ENCODE results near the gene NOX3.
"Not testable (repeated sequence)": the region's sequence is repeated elsewhere in the genome, so short reads cannot be mapped to it uniquely, and the experiment has no call there.

Gene NOX3

DNA sequence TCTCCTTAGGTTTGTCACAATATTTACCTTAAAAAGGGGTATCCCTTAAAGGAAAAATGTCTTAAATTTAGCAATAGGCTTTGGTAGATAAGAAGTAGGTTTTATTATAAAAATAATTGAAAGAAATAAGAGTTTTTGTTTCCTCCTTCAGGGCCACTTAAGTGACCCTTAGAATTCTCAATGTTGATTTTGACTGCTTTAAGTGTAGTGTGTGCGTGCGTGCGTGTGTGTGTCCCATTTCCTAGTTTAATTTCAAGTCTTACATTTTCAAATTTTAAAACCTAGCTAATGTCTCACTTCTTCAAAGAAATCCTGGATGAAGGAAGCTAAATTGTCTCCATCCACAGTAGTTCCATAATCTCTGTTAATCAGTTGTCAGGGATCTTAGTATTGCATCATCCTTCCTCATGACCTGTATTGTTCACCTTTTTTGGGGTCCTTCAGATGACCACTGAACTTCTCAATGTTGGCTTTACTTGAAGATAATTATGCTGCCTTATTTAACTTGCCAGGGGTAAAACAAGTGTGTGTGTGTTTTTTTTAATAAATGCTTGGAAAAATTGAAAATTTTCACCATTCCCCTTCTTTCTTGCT is 90.7 kb downstream of the NOX3 start:
- no peak for DNase-seq (ENCODE audit: low spot score)

GRCh38 chr6:155364021-155364420 is 91.6 kb downstream of the NOX3 start:
- not testable (repeated sequence) for DNase-seq (ENCODE audit: low spot score)

- not testable (repeated sequence) for DNase-seq (ENCODE audit: low spot score)
Measured at GRCh38 chr6:155362968-155363632, 92.5 kb downstream of the NOX3 start.

GRCh38 chr6:155354167-155354566 is 101.5 kb downstream of the NOX3 start:
- no peak for DNase-seq (ENCODE audit: low spot score)

DNA sequence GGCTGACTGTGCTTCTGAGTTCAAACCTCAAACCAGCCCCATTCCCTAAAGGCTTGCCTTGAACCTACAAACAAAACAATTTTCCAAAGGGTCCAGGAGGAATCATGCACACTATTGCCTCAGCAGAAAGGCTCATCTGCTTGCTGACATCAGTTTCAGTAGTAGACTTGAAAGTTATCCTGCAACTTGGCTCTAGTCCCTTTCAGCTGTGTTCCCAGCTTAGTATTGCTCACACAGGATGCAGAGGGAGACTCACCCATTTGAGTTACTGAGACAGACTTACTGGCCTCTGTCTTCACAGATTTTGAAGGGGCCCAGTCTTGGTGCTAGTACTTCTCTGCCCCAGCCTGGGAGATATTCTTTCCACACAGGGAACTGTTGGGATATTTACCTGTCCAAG is 102.8 kb downstream of the NOX3 start:
- DNase-seq (ENCODE audit: low spot score): no peak

GRCh38 chr6:155352130-155352420 is 103.6 kb downstream of the NOX3 start:
- no peak for DNase-seq (ENCODE audit: low spot score)

GRCh38 chr6:155351273-155352129 is 104.1 kb downstream of the NOX3 start:
- no peak for DNase-seq (ENCODE audit: low spot score)

DNA sequence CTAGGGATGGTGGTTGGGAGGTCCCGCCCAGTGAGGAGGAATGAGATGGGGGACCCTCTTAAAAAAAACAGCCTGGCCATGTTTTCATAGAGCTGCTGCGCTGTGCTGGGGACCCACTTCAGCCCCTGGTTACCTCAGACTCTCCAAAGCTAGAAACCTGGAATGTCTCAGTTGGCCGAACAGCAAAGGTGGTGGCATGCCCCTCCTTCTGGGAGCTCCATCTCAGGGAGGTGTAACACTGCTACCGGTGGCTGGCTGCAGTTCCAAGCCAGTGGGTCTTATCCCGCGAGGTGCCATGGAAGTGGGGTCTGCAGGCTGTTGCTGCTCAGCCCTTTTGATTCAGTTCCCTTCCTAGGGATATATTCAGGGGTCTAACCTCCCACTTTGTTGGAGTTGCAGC is 105.7 kb downstream of the NOX3 start:
- no peak for DNase-seq (ENCODE audit: low spot score)

GRCh38 chr6:155349129-155349528 is 106.5 kb downstream of the NOX3 start:
- DNase-seq (ENCODE audit: low spot score): no peak

DNA sequence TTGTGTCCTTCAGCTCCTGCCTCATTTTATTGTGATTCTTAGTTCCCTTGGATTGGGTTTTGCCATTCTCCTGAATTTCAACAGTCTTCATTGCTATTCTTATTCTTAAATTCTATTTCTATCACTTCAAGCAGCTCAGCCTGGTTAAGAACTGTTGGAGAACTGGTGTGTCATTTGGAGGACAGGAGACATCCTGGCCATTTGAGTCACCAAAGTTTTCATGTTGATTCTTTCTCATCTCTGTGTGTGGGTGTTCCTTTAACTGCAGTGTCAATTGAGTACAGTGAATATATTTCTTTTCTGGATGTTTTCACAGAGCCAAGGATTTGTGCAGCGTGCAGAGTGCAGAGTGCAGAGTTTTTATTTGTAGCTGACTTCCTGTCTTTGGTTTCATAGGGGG is 107.8 kb downstream of the NOX3 start:
- no peak for DNase-seq (ENCODE audit: low spot score)

- no peak for DNase-seq (ENCODE audit: low spot score)
Measured at GRCh38 chr6:155346957-155347356, 108.7 kb downstream of the NOX3 start.
